ENCODE results near the gene ZNF366.

Gene ZNF366

GRCh38 chr5:72489536-72489935 is 17.7 kb downstream of the ZNF366 start:
- DNase-seq (ENCODE audit: low read depth, low spot score) = no peak

GRCh38 chr5:72488756-72489155 is 18.5 kb downstream of the ZNF366 start:
- no peak for DNase-seq (ENCODE audit: low read depth, low spot score)

- no peak for DNase-seq (ENCODE audit: low read depth, low spot score)
Observed at GRCh38 chr5:72487177-72487576, 20.0 kb downstream of the ZNF366 start.

GRCh38 chr5:72486371-72486770 is 20.8 kb downstream of the ZNF366 start:
- no peak for DNase-seq (ENCODE audit: low read depth, low spot score)

GRCh38 chr5:72485430-72485974 is 21.7 kb downstream of the ZNF366 start:
- DNase-seq (ENCODE audit: low read depth, low spot score) = no peak

GRCh38 chr5:72482046-72482445 is 25.2 kb downstream of the ZNF366 start:
- no peak for DNase-seq (ENCODE audit: low read depth, low spot score)

- no peak for DNase-seq (ENCODE audit: low read depth, low spot score)
Observed at GRCh38 chr5:72480841-72481240, 26.4 kb downstream of the ZNF366 start.

GRCh38 chr5:72479921-72480320 is 27.3 kb downstream of the ZNF366 start:
- no peak for DNase-seq (ENCODE audit: low read depth, low spot score)

- peak; percentile 40 for DNase-seq (ENCODE audit: low read depth, low spot score)
Observed at GRCh38 chr5:72478684-72479083, 28.5 kb downstream of the ZNF366 start.

- no peak for DNase-seq (ENCODE audit: low read depth, low spot score)
Observed at GRCh38 chr5:72478276-72478675, 28.9 kb downstream of the ZNF366 start.

GRCh38 chr5:72477644-72478043 is 29.6 kb downstream of the ZNF366 start:
- DNase-seq (ENCODE audit: low read depth, low spot score) = no peak

- no peak for DNase-seq (ENCODE audit: low read depth, low spot score)
Observed at GRCh38 chr5:72477176-72477575, 30.0 kb downstream of the ZNF366 start.

- no peak for DNase-seq (ENCODE audit: low read depth, low spot score)
Observed at GRCh38 chr5:72476721-72477120, 30.5 kb downstream of the ZNF366 start.

GRCh38 chr5:72476275-72476674 is 30.9 kb downstream of the ZNF366 start:
- DNase-seq (ENCODE audit: low read depth, low spot score) = no peak

- DNase-seq (ENCODE audit: low read depth, low spot score) = no peak
Observed at GRCh38 chr5:72474516-72474915, 32.7 kb downstream of the ZNF366 start.

- no peak for DNase-seq (ENCODE audit: low read depth, low spot score)
Observed at GRCh38 chr5:72474046-72474500, 33.1 kb downstream of the ZNF366 start.

GRCh38 chr5:72472666-72473422 is 34.4 kb downstream of the ZNF366 start:
- no peak for DNase-seq (ENCODE audit: low read depth, low spot score)

GRCh38 chr5:72472031-72472430 is 35.2 kb downstream of the ZNF366 start:
- DNase-seq (ENCODE audit: low read depth, low spot score) = no peak

- DNase-seq (ENCODE audit: low read depth, low spot score) = peak; percentile 82
Observed at GRCh38 chr5:72470826-72471225, 36.4 kb downstream of the ZNF366 start.

- DNase-seq (ENCODE audit: low read depth, low spot score) = no peak
Observed at GRCh38 chr5:72468606-72469005, 38.6 kb downstream of the ZNF366 start.

- DNase-seq (ENCODE audit: low read depth, low spot score) = peak; percentile 71
Observed at GRCh38 chr5:72468024-72468423, 39.2 kb downstream of the ZNF366 start.

GRCh38 chr5:72467461-72467860 is 39.7 kb downstream of the ZNF366 start:
- no peak for DNase-seq (ENCODE audit: low read depth, low spot score)
